ENCODE measurements around the gene NUP43.
"Not testable (repeated sequence)": the region's sequence is repeated elsewhere in the genome, so short reads cannot be mapped to it uniquely, and the experiment has no call there.

NUP43 gene

GRCh38 chr6:149745252-149745651, 1.1 kb downstream of the NUP43 start:
- H3K4me3 ChIP-seq (IDR thresholded peaks at IDR 0.05; ENCODE audit: insufficient read depth, low read depth, low read length); H3K27me3 ChIP-seq (ENCODE audit: insufficient read depth, low read depth); H3K36me3 ChIP-seq (ENCODE audit: insufficient read depth); H3K27ac ChIP-seq; H4K20me1 ChIP-seq (ENCODE audit: insufficient read depth); H2AFZ ChIP-seq (ENCODE audit: low read depth): not testable (repeated sequence)
- Histone ChIP-seq H3K79me2 (ENCODE audit: insufficient read depth, low read depth) (peaks cover 30% of the 10 kb centered on the region), H3K4me1 (ENCODE audit: low read depth, poor library complexity, severe bottlenecking) (peaks cover 11% of the 10 kb centered on the region), H3K4me2 (peak overlapping the region; percentile 54), H3K9ac (peak overlapping the region; percentile 61; the same call in 1 of the 2 replicates)

- H3K4me2 ChIP-seq = no peak overlapping the region
- H3K9ac ChIP-seq = no peak overlapping the region
- H3K27ac ChIP-seq = no peak overlapping the region
- H3K4me3 ChIP-seq (IDR thresholded peaks at IDR 0.05; ENCODE audit: insufficient read depth, low read depth, low read length) = no peak overlapping the region
- TF ChIP-seq CTCF (conservative IDR thresholded peaks at IDR 0.05; ENCODE audit: low read depth, low read length) = no peak
- no peak overlapping the region for H2AFZ ChIP-seq (ENCODE audit: low read depth)
- no peaks in the 10 kb centered on the region for H3K4me1 ChIP-seq (ENCODE audit: low read depth, poor library complexity, severe bottlenecking)
- no peaks in the 10 kb centered on the region for H4K20me1 ChIP-seq (ENCODE audit: insufficient read depth)
- H3K27me3 ChIP-seq (ENCODE audit: insufficient read depth, low read depth) = no peaks in the 10 kb centered on the region
- 0 out of 2 replicates have a peak, but pooled peaks cover 3% of the 10 kb centered on the region for H3K36me3 ChIP-seq (ENCODE audit: insufficient read depth)
- H3K79me2 ChIP-seq (ENCODE audit: insufficient read depth, low read depth) = no peaks in the 10 kb centered on the region
Measured at GRCh38 chr6:149734915-149735314, 11.4 kb downstream of the NUP43 start.

- Histone ChIP-seq H3K4me1 (ENCODE audit: low read depth, poor library complexity, severe bottlenecking) (no peaks in the 10 kb centered on the region), H3K4me2 (no peak overlapping the region), H4K20me1 (ENCODE audit: insufficient read depth) (no peaks in the 10 kb centered on the region), H3K4me3 (IDR thresholded peaks at IDR 0.05; ENCODE audit: insufficient read depth, low read depth, low read length) (no peak overlapping the region), H3K27ac (no peak overlapping the region), H2AFZ (ENCODE audit: low read depth) (no peak overlapping the region), H3K27me3 (ENCODE audit: insufficient read depth, low read depth) (no peaks in the 10 kb centered on the region), H3K79me2 (ENCODE audit: insufficient read depth, low read depth) (no peaks in the 10 kb centered on the region), H3K9ac (no peak overlapping the region), H3K36me3 (ENCODE audit: insufficient read depth) (0 out of 2 replicates have a peak, but pooled peaks cover 3% of the 10 kb centered on the region)
- no peak for TF ChIP-seq CTCF (conservative IDR thresholded peaks at IDR 0.05; ENCODE audit: low read depth, low read length)
Measured at GRCh38 chr6:149733089-149733720, 13.1 kb downstream of the NUP43 start.

GRCh38 chr6:149729824-149730223, 16.5 kb downstream of the NUP43 start:
- Histone ChIP-seq H4K20me1 (ENCODE audit: insufficient read depth) (no peaks in the 10 kb centered on the region), H3K27me3 (ENCODE audit: insufficient read depth, low read depth) (no peaks in the 10 kb centered on the region), H3K9ac (no peak overlapping the region), H3K4me1 (ENCODE audit: low read depth, poor library complexity, severe bottlenecking) (no peaks in the 10 kb centered on the region), H3K27ac (no peak overlapping the region), H2AFZ (ENCODE audit: low read depth) (no peak overlapping the region), H3K36me3 (ENCODE audit: insufficient read depth) (0 out of 2 replicates have a peak, but pooled peaks cover 3% of the 10 kb centered on the region), H3K79me2 (ENCODE audit: insufficient read depth, low read depth) (no peaks in the 10 kb centered on the region), H3K4me3 (IDR thresholded peaks at IDR 0.05; ENCODE audit: insufficient read depth, low read depth, low read length) (no peak overlapping the region), H3K4me2 (no peak overlapping the region)
- no peak for TF ChIP-seq CTCF (conservative IDR thresholded peaks at IDR 0.05; ENCODE audit: low read depth, low read length)

GRCh38 chr6:149728499-149729234, 17.7 kb downstream of the NUP43 start:
- H4K20me1 ChIP-seq (ENCODE audit: insufficient read depth) = no peaks in the 10 kb centered on the region
- no peak overlapping the region for H3K4me2 ChIP-seq
- H3K36me3 ChIP-seq (ENCODE audit: insufficient read depth) = 0 out of 2 replicates have a peak, but pooled peaks cover 3% of the 10 kb centered on the region
- TF ChIP-seq CTCF (conservative IDR thresholded peaks at IDR 0.05; ENCODE audit: low read depth, low read length) = no peak
- H3K4me3 ChIP-seq (IDR thresholded peaks at IDR 0.05; ENCODE audit: insufficient read depth, low read depth, low read length) = no peak overlapping the region
- no peaks in the 10 kb centered on the region for H3K4me1 ChIP-seq (ENCODE audit: low read depth, poor library complexity, severe bottlenecking)
- no peaks in the 10 kb centered on the region for H3K79me2 ChIP-seq (ENCODE audit: insufficient read depth, low read depth)
- H3K9ac ChIP-seq = no peak overlapping the region
- no peaks in the 10 kb centered on the region for H3K27me3 ChIP-seq (ENCODE audit: insufficient read depth, low read depth)
- no peak overlapping the region for H3K27ac ChIP-seq
- no peak overlapping the region for H2AFZ ChIP-seq (ENCODE audit: low read depth)
